Natural killer cell (primary cell): ENCODE results near the gene AMN. TPM values are rescaled to one million over a fixed set of nuclear protein-coding genes. Genes with fewer than 3 reads are reported as not detected.

Source experiments
- ATAC-seq, 3 donors: fragments of 150-1000 bp in 2 of 3; fragments of 200-7000 bp in 1 of 3; cut with Tn5 transposase; 1 replicate in 1 of 3; 2 replicates in 2 of 3; pipeline ENCODE4 v1.10.0; 2021; ENCODE audit warnings: mild to moderate bottlenecking in 2 of 3, moderate library complexity in 2 of 3
- DNase-seq, 2 donors: peaks; one replicate each; pipeline versions ENCODE4 v3.0.0 to v3.0.0-alpha.2; 2013 to 2021; ENCODE audit warnings: mixed read lengths in 1 of 2
- H3K27ac ChIP-seq: one replicate; pipeline ENCODE4 v1.5.1; 2013; ENCODE audit warnings: mild to moderate bottlenecking, low read length
- H3K27me3 ChIP-seq: one replicate; pipeline ENCODE4 v1.6.1; 2013; ENCODE audit warnings: low read length; ENCODE audit not compliant: control insufficient read depth, insufficient read depth
- H3K36me3 ChIP-seq: one replicate; pipeline ENCODE4 v1.6.1; 2013; ENCODE audit warnings: low read length; ENCODE audit not compliant: control insufficient read depth, insufficient read depth
- H3K4me1 ChIP-seq: one replicate; pipeline ENCODE4 v1.6.1; 2013; ENCODE audit warnings: low read length; ENCODE audit not compliant: control insufficient read depth, insufficient read depth
- H3K4me3 ChIP-seq: one replicate; pipeline ENCODE4 v1.5.1; 2013; ENCODE audit warnings: low read length
- H3K9me3 ChIP-seq: one replicate; pipeline ENCODE4 v1.6.1; 2013; ENCODE audit warnings: low read length; ENCODE audit not compliant: control insufficient read depth, insufficient read depth
- H3K27ac Mint-ChIP-seq, 2 donors: one replicate each; pipeline ENCODE4 v1.8.0; 2022; ENCODE audit warnings: mild to moderate bottlenecking in 2 of 2, mixed read lengths in 2 of 2, moderate library complexity in 1 of 2
- H3K27me3 Mint-ChIP-seq, 2 donors: one replicate each; pipeline ENCODE4 v1.8.0; 2022; ENCODE audit warnings: low read depth in 2 of 2, mixed read lengths in 2 of 2
- H3K36me3 Mint-ChIP-seq: one replicate; pipeline ENCODE4 v1.8.0; 2022; ENCODE audit warnings: mixed read lengths
- H3K4me1 Mint-ChIP-seq, 2 donors: one replicate each; pipeline ENCODE4 v1.8.0; 2022; ENCODE audit warnings: mixed read lengths in 2 of 2
- H3K4me3 Mint-ChIP-seq: one replicate; pipeline ENCODE4 v1.8.0; 2022; ENCODE audit warnings: mild to moderate bottlenecking, moderate library complexity, mixed read lengths
- H3K9me3 Mint-ChIP-seq, 2 donors: one replicate each; pipeline ENCODE4 v1.8.0; 2022; ENCODE audit warnings: mixed read lengths in 2 of 2
- WGBS: methylation state at CpG from one replicate; pipeline ENCODE4 v1.1.7; 2013; ENCODE audit warnings: missing lambda C conversion rate; ENCODE audit not compliant: insufficient coverage; 5-methylcytosine and 5-hydroxymethylcytosine counted together
- intact Hi-C: fragments of 100-400 bp; cut with micrococcal nuclease; formaldehyde crosslinking; loops from one replicate; pipeline ENCODE4 v1.14.2; 2022
- total RNA-seq, 4 donors: library from RNA; stranded (reverse); fragments of 120-200 nt in 1 of 4; gene quantifications; one replicate each; pipeline versions ENCODE4 v1.2.3 to v1.2.4, GENCODE V29; 2013 to 2022
- TF ChIP-seq, protein P1 (sequence below): fragments of 200-600 bp; IDR thresholded peaks from one replicate; pipeline ENCODE4 v1.8.0; 2022; ENCODE audit warnings: antibody characterized with exemption

AMN gene
- total RNA-seq, 3 donors from 2014 or later (not counting 1 experiment from before 2014, with no cell fraction given), result 0.24 to 2.4 (median 2.0) TPM

- intact Hi-C loops, result no loop called here
- WGBS, result 43% methylated on average over 19 of the region's 19 CpGs
- Mint-ChIP-seq H3K9me3 (no peaks in the 10 kb centered on the region), H3K4me1 (peaks cover 0 to 4% of the 10 kb centered on the region in 2 donors), H3K27ac (no peak overlapping the region), H3K27me3 (peaks cover 13 to 23% of the 10 kb centered on the region in 2 donors), H3K4me3 (peak overlapping the region; percentile 82), H3K36me3 (no peaks in the 10 kb centered on the region)
- DNase-seq, result no peak
- no peak for ATAC-seq
- H3K27me3 ChIP-seq, result peaks cover 35% of the 10 kb centered on the region
- no peaks in the 10 kb centered on the region for H3K9me3 ChIP-seq
- peaks cover 46% of the 10 kb centered on the region for H3K4me1 ChIP-seq
- TF ChIP-seq, protein P1, sequence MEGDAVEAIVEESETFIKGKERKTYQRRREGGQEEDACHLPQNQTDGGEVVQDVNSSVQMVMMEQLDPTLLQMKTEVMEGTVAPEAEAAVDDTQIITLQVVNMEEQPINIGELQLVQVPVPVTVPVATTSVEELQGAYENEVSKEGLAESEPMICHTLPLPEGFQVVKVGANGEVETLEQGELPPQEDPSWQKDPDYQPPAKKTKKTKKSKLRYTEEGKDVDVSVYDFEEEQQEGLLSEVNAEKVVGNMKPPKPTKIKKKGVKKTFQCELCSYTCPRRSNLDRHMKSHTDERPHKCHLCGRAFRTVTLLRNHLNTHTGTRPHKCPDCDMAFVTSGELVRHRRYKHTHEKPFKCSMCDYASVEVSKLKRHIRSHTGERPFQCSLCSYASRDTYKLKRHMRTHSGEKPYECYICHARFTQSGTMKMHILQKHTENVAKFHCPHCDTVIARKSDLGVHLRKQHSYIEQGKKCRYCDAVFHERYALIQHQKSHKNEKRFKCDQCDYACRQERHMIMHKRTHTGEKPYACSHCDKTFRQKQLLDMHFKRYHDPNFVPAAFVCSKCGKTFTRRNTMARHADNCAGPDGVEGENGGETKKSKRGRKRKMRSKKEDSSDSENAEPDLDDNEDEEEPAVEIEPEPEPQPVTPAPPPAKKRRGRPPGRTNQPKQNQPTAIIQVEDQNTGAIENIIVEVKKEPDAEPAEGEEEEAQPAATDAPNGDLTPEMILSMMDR, result no peak
- H3K36me3 ChIP-seq, result no peaks in the 10 kb centered on the region
- H3K27ac ChIP-seq, result no peak overlapping the region
- no peak overlapping the region for H3K4me3 ChIP-seq
Measured at GRCh38 chr14:102927346-102927877, 4.9 kb downstream of the AMN start.

DNA sequence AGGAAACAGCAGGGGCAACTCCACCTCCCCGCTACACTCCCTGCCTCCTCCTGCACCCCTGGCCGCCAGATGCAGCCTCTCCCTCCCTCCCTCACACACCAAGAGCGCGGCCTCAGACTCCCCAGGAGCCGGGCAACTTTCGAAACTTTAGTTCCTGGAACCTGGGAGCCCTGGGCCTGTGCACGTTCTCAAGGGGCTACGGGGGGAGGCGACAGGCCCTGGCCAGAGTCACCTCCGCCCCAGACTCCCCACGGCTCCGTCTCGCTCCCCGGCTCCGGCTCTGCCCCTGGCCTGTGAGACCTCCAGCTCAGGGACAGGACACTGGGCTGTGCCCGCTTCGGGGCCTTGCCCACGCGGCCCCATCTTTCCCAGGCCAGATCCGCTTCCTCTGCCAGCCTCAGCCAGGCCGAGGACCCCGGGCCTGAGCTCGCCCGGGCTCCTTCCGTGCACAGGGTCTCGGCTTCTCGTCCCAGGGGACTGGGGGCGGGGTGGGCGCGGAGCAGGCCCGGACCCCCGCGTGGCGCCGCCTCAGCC, 5.5 kb downstream of the AMN start:
- Histone ChIP-seq H3K4me1 (peaks cover 42% of the 10 kb centered on the region), H3K9me3 (no peaks in the 10 kb centered on the region), H3K36me3 (no peaks in the 10 kb centered on the region), H3K4me3 (peak overlapping the region; percentile 48), H3K27ac (no peak overlapping the region), H3K27me3 (peaks cover 35% of the 10 kb centered on the region)
- WGBS, result 3% methylated on average over 35 of the region's 35 CpGs
- peak overlapping the region in 1 of 2 donors; percentile 56 for H3K27ac Mint-ChIP-seq
- H3K36me3 Mint-ChIP-seq, result no peaks in the 10 kb centered on the region
- peak in 1 of 2 donors; percentile 47 for DNase-seq
- peaks cover 13 to 23% of the 10 kb centered on the region in 2 donors for H3K27me3 Mint-ChIP-seq
- TF ChIP-seq, protein P1, result no peak
- no peaks in the 10 kb centered on the region for H3K9me3 Mint-ChIP-seq
- peaks cover 0 to 4% of the 10 kb centered on the region in 2 donors for H3K4me1 Mint-ChIP-seq
- H3K4me3 Mint-ChIP-seq, result peak overlapping the region; percentile 82
- ATAC-seq, result peak; percentile 20 to 34 (median 25)
- intact Hi-C loops, result no loop called here

DNA sequence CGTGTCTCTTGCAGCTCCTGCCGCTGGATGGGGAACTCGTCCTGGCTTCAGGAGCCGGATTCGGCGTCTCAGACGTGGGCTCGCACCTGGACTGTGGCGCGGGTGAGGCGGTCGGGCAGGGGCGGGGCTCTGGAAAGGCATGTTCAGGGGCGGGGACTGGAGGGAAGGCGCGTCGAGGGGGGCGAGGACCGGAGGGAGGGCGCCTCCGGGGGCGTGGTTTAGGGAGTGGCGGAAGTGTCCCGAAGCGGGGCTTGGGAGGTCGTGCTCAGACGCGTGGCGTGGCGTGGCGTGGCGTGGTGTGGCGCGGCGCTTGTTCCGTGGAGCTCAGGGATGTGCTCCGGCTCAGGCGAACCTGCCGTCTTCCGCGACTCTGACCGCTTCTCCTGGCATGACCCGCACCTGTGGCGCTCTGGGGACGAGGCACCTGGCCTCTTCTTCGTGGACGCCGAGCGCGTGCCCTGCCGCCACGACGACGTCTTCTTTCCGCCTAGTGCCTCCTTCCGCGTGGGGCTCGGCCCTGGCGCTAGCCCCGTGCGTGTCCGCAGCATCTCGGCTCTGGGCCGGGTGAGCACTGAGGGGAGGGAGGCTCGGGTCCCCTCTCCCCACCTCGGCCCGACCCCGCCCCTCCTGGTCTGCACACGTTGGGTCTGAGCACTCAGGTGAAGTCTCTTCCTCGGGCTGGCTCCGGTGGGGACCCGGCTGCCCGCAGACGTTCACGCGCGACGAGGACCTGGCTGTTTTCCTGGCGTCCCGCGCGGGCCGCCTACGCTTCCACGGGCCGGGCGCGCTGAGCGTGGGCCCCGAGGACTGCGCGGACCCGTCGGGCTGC, 6.2 kb downstream of the AMN start:
- Histone ChIP-seq H3K27me3 (peaks cover 35% of the 10 kb centered on the region), H3K9me3 (no peaks in the 10 kb centered on the region), H3K4me1 (peaks cover 35% of the 10 kb centered on the region), H3K36me3 (no peaks in the 10 kb centered on the region), H3K4me3 (peak overlapping the region; percentile 48), H3K27ac (no peak overlapping the region)
- Mint-ChIP-seq H3K27ac (peak overlapping the region in 1 of 2 donors; percentile 56), H3K9me3 (no peaks in the 10 kb centered on the region), H3K27me3 (peaks cover 13 to 20% of the 10 kb centered on the region in 2 donors), H3K4me1 (peaks cover 0 to 4% of the 10 kb centered on the region in 2 donors), H3K36me3 (no peaks in the 10 kb centered on the region), H3K4me3 (peak overlapping the region; percentile 82)
- peak; percentile 78 to 87 (median 79) for ATAC-seq
- DNase-seq, result peak; percentile 46 to 87
- TF ChIP-seq, protein P1, result no peak
- intact Hi-C loops, result no loop called here
- 5% methylated on average over 94 of the region's 94 CpGs for WGBS
